Measurements from ENCODE around the gene GLI1.
A peak's percentile ranks its signal among the peaks of the same experiment; 100 is the strongest.

GLI1 gene

DNA sequence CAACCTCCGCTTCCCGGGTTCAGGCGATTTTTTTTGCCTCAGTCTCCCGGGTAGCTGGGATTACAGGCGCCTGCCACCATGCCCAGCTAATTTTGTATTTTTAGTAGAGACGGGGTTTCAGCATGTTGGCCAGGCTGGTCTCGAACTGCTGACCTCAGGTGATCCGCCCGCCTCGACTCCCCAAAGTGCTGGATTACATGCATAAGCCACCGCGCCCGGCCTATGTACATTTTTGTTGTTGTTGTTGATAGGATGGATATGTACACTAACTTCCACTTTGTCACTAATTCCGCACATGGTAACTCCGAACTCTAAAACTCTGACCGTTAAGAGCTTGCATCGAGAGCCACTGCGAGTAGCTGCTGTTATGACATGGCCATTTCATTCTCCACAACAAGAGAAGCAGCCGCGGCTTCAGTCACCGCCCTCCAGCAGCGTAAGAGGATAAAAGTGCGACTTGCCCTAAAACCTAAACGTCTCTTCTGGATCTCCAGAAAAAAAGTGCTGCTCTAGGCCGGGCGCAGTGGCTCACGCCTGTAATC, 27.5 kb downstream of the GLI1 start:
- Histone ChIP-seq H3K36me3 (ENCODE audit: low read depth) (peaks cover 38% of the 10 kb centered on the region), H3K4me1 (ENCODE audit: insufficient read depth, poor library complexity, severe bottlenecking) (peaks cover 5% of the 10 kb centered on the region), H3K4me3 (ENCODE audit: severe bottlenecking) (peak overlapping the region; percentile 87), H3K9me3 (ENCODE audit: severe bottlenecking) (no peaks in the 10 kb centered on the region), H3K27ac (ENCODE audit: poor library complexity, severe bottlenecking) (no peak overlapping the region), H3K27me3 (ENCODE audit: insufficient read depth, poor library complexity, severe bottlenecking) (no peaks in the 10 kb centered on the region)
- ATAC-seq (ENCODE audit: low read depth) (no peak), DNase-seq (ENCODE audit: low spot score) (no peak)
- TF ChIP-seq, protein P1, sequence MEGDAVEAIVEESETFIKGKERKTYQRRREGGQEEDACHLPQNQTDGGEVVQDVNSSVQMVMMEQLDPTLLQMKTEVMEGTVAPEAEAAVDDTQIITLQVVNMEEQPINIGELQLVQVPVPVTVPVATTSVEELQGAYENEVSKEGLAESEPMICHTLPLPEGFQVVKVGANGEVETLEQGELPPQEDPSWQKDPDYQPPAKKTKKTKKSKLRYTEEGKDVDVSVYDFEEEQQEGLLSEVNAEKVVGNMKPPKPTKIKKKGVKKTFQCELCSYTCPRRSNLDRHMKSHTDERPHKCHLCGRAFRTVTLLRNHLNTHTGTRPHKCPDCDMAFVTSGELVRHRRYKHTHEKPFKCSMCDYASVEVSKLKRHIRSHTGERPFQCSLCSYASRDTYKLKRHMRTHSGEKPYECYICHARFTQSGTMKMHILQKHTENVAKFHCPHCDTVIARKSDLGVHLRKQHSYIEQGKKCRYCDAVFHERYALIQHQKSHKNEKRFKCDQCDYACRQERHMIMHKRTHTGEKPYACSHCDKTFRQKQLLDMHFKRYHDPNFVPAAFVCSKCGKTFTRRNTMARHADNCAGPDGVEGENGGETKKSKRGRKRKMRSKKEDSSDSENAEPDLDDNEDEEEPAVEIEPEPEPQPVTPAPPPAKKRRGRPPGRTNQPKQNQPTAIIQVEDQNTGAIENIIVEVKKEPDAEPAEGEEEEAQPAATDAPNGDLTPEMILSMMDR (IDR thresholded peaks at IDR 0.05; ENCODE audit: poor library complexity, severe bottlenecking) = no peak

DNA sequence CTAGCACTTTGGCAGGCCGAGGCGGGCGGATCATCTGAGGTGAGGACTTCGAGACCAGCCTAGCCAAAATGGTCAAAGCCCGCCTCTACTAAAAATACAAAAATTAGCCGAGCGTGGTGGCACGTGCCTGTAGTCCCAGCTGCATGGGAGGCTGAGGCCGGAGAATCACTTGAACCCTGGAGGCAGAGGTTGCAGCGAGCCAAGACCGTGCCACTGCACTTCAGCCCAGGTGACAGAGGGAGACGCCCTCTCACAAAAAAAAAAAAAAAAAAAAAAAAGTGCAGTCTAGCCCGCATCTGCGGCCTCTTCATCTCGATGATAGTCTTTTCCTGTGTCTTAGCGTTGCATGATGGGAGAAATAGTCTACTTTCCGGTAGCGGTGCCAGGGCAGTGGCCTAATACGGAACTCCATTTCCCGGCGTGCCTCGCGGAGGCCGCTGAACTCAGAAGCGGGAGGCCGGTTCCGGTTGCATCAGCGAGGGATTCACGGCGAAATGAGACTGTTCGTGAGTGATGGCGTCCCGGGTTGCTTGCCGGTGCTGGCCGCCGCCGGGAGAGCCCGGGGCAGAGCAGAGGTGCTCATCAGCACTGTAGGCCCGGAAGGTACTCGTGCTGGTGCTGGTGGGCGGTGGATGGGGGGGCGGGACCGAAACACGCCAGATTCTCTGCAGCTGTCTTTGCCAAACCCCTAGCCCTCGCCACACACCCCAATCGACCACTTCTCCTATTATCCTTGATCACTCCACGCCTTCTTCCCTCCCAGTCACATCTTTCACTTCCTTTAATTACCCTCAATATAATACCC, 28.2 kb downstream of the GLI1 start, which contains the start of gene MARS1:
Gene MARS1, plus strand, starts transcription at position 472 of the 805 bp plus-strand sequence. Its CDS starts 23 bp downstream, at position 495.
- Histone ChIP-seq H3K36me3 (ENCODE audit: low read depth) (peaks cover 45% of the 10 kb centered on the region), H3K4me1 (ENCODE audit: insufficient read depth, poor library complexity, severe bottlenecking) (peaks cover 5% of the 10 kb centered on the region), H3K27ac (ENCODE audit: poor library complexity, severe bottlenecking) (peak within 1 kb of the TSS; percentile 35), H3K9me3 (ENCODE audit: severe bottlenecking) (no peaks in the 10 kb centered on the region), H3K27me3 (ENCODE audit: insufficient read depth, poor library complexity, severe bottlenecking) (no peaks in the 10 kb centered on the region), H3K4me3 (ENCODE audit: severe bottlenecking) (peak within 1 kb of the TSS; percentile 87)
- DNase-seq (ENCODE audit: low spot score) (peak; percentile 92), ATAC-seq (ENCODE audit: low read depth) (peak; percentile 99)
- TF ChIP-seq, protein P1 (IDR thresholded peaks at IDR 0.05; ENCODE audit: poor library complexity, severe bottlenecking) = peak; percentile 59

DNA sequence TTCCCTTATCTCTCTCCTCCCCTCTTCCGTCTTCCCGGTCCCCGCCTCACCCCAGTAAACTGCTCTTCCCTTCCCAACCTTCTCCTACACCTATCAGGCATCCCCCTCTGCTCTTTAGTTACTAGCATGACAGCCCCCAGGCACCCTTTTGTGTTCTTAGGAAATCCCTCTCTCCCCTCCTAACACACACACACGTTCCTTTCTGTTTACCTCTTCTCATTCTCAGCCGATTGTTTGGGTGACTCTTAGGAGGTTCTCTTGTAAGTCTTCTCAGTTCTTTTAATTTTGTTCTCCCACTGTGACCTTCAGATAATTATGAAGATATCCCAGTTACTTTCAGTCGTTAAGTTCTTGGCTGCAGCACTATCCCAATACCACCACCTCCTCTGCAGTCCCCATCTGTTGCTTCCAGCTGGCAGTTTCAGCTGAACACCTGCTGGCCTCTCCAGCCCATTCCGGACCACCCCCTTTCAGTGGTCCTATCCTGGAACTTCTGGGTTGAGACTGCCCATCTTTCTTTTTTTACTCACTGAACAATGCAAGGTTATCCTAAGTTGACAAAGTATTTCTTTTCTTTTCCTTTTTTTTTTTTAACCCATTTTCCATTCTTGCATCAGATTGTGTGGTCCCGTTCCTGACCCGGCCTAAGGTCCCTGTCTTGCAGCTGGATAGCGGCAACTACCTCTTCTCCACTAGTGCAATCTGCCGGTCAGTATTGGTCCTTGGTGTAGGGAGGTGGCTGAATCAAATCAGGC, 29.0 kb downstream of the GLI1 start:
- DNase-seq (ENCODE audit: low spot score) (no peak), ATAC-seq (ENCODE audit: low read depth) (no peak)
- Histone ChIP-seq H3K4me1 (ENCODE audit: insufficient read depth, poor library complexity, severe bottlenecking) (peaks cover 5% of the 10 kb centered on the region), H3K27ac (ENCODE audit: poor library complexity, severe bottlenecking) (peak overlapping the region; percentile 35), H3K4me3 (ENCODE audit: severe bottlenecking) (peak overlapping the region; percentile 87), H3K9me3 (ENCODE audit: severe bottlenecking) (no peaks in the 10 kb centered on the region), H3K27me3 (ENCODE audit: insufficient read depth, poor library complexity, severe bottlenecking) (no peaks in the 10 kb centered on the region), H3K36me3 (ENCODE audit: low read depth) (peaks cover 48% of the 10 kb centered on the region)
- TF ChIP-seq, protein P1 (IDR thresholded peaks at IDR 0.05; ENCODE audit: poor library complexity, severe bottlenecking) = no peak

DNA sequence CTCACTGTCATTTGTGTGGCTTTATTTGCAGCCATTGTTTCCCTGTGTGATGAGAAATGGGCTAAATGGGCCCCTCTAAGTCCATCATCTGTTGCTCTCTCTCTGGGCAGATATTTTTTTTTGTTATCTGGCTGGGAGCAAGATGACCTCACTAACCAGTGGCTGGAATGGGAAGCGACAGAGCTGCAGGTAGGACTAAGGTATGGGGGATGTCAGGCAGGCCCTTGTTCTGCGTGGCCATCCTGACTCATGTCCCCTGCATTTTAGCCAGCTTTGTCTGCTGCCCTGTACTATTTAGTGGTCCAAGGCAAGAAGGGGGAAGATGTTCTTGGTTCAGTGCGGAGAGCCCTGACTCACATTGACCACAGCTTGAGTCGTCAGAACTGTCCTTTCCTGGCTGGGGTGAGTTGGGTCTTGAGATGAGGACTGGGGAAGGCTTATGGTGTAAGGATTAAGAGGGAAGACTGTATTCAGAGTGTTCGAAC, 29.6 kb downstream of the GLI1 start:
- Histone ChIP-seq H3K4me1 (ENCODE audit: insufficient read depth, poor library complexity, severe bottlenecking) (peaks cover 5% of the 10 kb centered on the region), H3K27ac (ENCODE audit: poor library complexity, severe bottlenecking) (no peak overlapping the region), H3K4me3 (ENCODE audit: severe bottlenecking) (peak overlapping the region; percentile 87), H3K36me3 (ENCODE audit: low read depth) (peaks cover 52% of the 10 kb centered on the region), H3K9me3 (ENCODE audit: severe bottlenecking) (no peaks in the 10 kb centered on the region), H3K27me3 (ENCODE audit: insufficient read depth, poor library complexity, severe bottlenecking) (no peaks in the 10 kb centered on the region)
- TF ChIP-seq, protein P1 (IDR thresholded peaks at IDR 0.05; ENCODE audit: poor library complexity, severe bottlenecking) = no peak
- DNase-seq (ENCODE audit: low spot score) = no peak
- ATAC-seq (ENCODE audit: low read depth) = no peak
